Fibroblast of lung (primary cell): ENCODE data around the gene L3MBTL4.

Experiments used
- CTCF ChIP-seq, 2 donors: IDR thresholded peaks in 1 of 2; conservative IDR thresholded peaks in 1 of 2; 1 replicate in 1 of 2; 2 replicates in 1 of 2; pipeline ENCODE4 v1.5.1; 2011 to 2012; ENCODE audit warnings: low read length in 2 of 2, control low read depth in 1 of 2, inconsistent platforms in 1 of 2, low read depth in 1 of 2, mild to moderate bottlenecking in 1 of 2
- EZH2 ChIP-seq: IDR thresholded peaks from 2 replicates; pipeline ENCODE4 v1.5.1; 2012; ENCODE audit warnings: low read length, control low read depth, mild to moderate bottlenecking; ENCODE audit errors: missing control alignments

- TF ChIP-seq CTCF (conservative IDR thresholded peaks at IDR 0.05 in 1 of 2, IDR thresholded peaks at IDR 0.05 in 1 of 2; ENCODE audit: low read depth in 1 of 2, low read length in 2 of 2): no peak
- no peak for TF ChIP-seq EZH2
These were observed 294.9 kb downstream of the L3MBTL4 start for GRCh38 chr18:6119761-6120160.
